Smooth muscle cell (in vitro differentiated cells): ENCODE data around the gene PMIS2. TPM values are rescaled to one million over a fixed set of nuclear protein-coding genes. Genes with fewer than 3 reads are reported as not detected.

Source experiments
- DNase-seq: peaks from one replicate; lab custom pipeline; 2025; ENCODE audit not compliant: unreplicated experiment; lab: John Stamatoyannopoulos, UW
- H2AFZ ChIP-seq: fragments of 200-600 bp; sonication (generic); 2 replicates; pipeline ENCODE4 v1.6.0; 2016; ENCODE audit warnings: antibody characterized with exemption, low read depth, mild to moderate bottlenecking
- H3F3A ChIP-seq: fragments of 200-600 bp; sonication (generic); 2 replicates; pipeline ENCODE4 v1.6.0; 2017; ENCODE audit warnings: antibody characterized with exemption, low read depth
- H3K27ac ChIP-seq: fragments of 200-600 bp; sonication (generic); 2 replicates; pipeline ENCODE4 v1.5.1; 2016; ENCODE audit warnings: low read depth, mild to moderate bottlenecking
- H3K27me3 ChIP-seq: fragments of 200-600 bp; sonication (generic); 2 replicates; pipeline ENCODE4 v1.6.1; 2016; ENCODE audit warnings: low read depth, mild to moderate bottlenecking
- H3K36me3 ChIP-seq: fragments of 200-600 bp; sonication (generic); 2 replicates; pipeline ENCODE4 v1.5.1; 2016; ENCODE audit warnings: low read depth
- H3K4me1 ChIP-seq: fragments of 200-600 bp; sonication (generic); 2 replicates; pipeline ENCODE4 v1.5.1; 2016; ENCODE audit warnings: low read depth
- H3K4me2 ChIP-seq: fragments of 200-600 bp; sonication (generic); 2 replicates; pipeline ENCODE4 v1.6.0; 2016; ENCODE audit warnings: mild to moderate bottlenecking
- H3K4me3 ChIP-seq: fragments of 200-600 bp; sonication (generic); 2 replicates; pipeline ENCODE4 v1.5.1; 2016; ENCODE audit warnings: mild to moderate bottlenecking
- H3K79me2 ChIP-seq: fragments of 200-600 bp; sonication (generic); 2 replicates; pipeline ENCODE4 v1.6.0; 2016; ENCODE audit warnings: low read depth, mild to moderate bottlenecking
- H3K9ac ChIP-seq: fragments of 200-600 bp; sonication (generic); 2 replicates; pipeline ENCODE4 v1.6.0; 2016; ENCODE audit warnings: low read depth
- H3K9me3 ChIP-seq: fragments of 200-600 bp; sonication (generic); replicated peaks from 2 replicates; pipeline ENCODE4 v1.5.1; 2016; ENCODE audit warnings: low read depth
- H4K20me1 ChIP-seq: fragments of 200-600 bp; sonication (generic); 2 replicates; pipeline ENCODE4 v1.6.0; 2016; ENCODE audit warnings: low read depth
- CTCF ChIP-seq: fragments of 200-600 bp; sonication (generic); IDR thresholded peaks from 2 replicates; pipeline ENCODE4 v1.5.1; 2017; ENCODE audit warnings: borderline replicate concordance, mild to moderate bottlenecking, antibody characterized with exemption; ENCODE audit not compliant: insufficient read depth, poor library complexity, severe bottlenecking
- WGBS: methylation state at CpG from one replicate; pipeline ENCODE4 v1.1.7; 2016; ENCODE audit warnings: low lambda C conversion rate; 5-methylcytosine and 5-hydroxymethylcytosine counted together
- polyA plus RNA-seq: library from polyadenylated mRNA; unstranded; fragments of >200 nt; fragmentation: Nextera tagmentation; extraction: Ambion mirVana; gene quantifications from 2 replicates; pipeline ENCODE4 v1.2.1, GENCODE V29; 2016
- total RNA-seq: library from RNA; depleted of rRNA; stranded (reverse); fragments of >200 nt; gene quantifications from 2 replicates; pipeline ENCODE4 v1.2.3, GENCODE V29; 2014

Gene PMIS2
- total and polyA plus RNA-seq, 2 experiments from 2014 or later = not detected

GRCh38 chr19:35633727-35634440 lies 47.9 kb downstream of the PMIS2 start:
- Histone ChIP-seq H3K4me3 (no peak overlapping the region), H3F3A (no peaks in the 10 kb centered on the region), H3K27ac (no peak overlapping the region), H2AFZ (no peak overlapping the region), H3K9me3 (no peaks in the 10 kb centered on the region), H3K79me2 (peaks cover 19% of the 10 kb centered on the region), H3K27me3 (no peaks in the 10 kb centered on the region), H3K4me1 (peaks cover 8% of the 10 kb centered on the region), H3K36me3 (no peaks in the 10 kb centered on the region), H4K20me1 (no peaks in the 10 kb centered on the region), H3K4me2 (no peak overlapping the region), H3K9ac (no peak overlapping the region)
- no peak for DNase-seq
- WGBS = 96% methylated on average over 23 of the region's 29 CpGs
- TF ChIP-seq CTCF = no peak

GRCh38 chr19:35636651-35637050 lies 50.7 kb downstream of the PMIS2 start:
- Histone ChIP-seq H3K36me3 (no peaks in the 10 kb centered on the region), H3K9me3 (no peaks in the 10 kb centered on the region), H3K27ac (no peak overlapping the region), H3K79me2 (peaks cover 3% of the 10 kb centered on the region), H3F3A (peaks cover 9% of the 10 kb centered on the region), H2AFZ (no peak overlapping the region), H3K4me1 (peaks cover 3% of the 10 kb centered on the region), H3K4me2 (no peak overlapping the region), H3K4me3 (no peak overlapping the region), H4K20me1 (no peaks in the 10 kb centered on the region), H3K9ac (no peak overlapping the region), H3K27me3 (no peaks in the 10 kb centered on the region)
- WGBS = 96% methylated on average over 3 of the region's 3 CpGs
- no peak for TF ChIP-seq CTCF
- DNase-seq = no peak

Other genes with a start within 250 kb of the PMIS2 start
- not detected in 2 replicates for gene FFAR1, start 238.3 kb upstream of the PMIS2 start, total RNA-seq
- not detected in 2 replicates for gene FFAR1, start 238.3 kb upstream of the PMIS2 start, polyA plus RNA-seq
- gene FFAR3, start 227.7 kb upstream of the PMIS2 start, total RNA-seq = not detected in 2 replicates
- not detected in 2 replicates for gene FFAR3, start 227.7 kb upstream of the PMIS2 start, polyA plus RNA-seq
- gene GPR42, start 215.1 kb upstream of the PMIS2 start, total RNA-seq = not detected in 2 replicates
- not detected in 2 replicates for gene GPR42, start 215.1 kb upstream of the PMIS2 start, polyA plus RNA-seq
- not detected in 2 replicates for gene FFAR2, start 137.9 kb upstream of the PMIS2 start, total RNA-seq
- gene FFAR2, start 137.9 kb upstream of the PMIS2 start, polyA plus RNA-seq = not detected in 2 replicates
- 203 and 298 TPM in 2 replicates for gene KRTDAP, start 95.7 kb upstream of the PMIS2 start, total RNA-seq
- gene KRTDAP, start 95.7 kb upstream of the PMIS2 start, polyA plus RNA-seq = 41.7 and 68.3 TPM in 2 replicates
- 46.5 and 132 TPM in 2 replicates for gene DMKN, start 72.5 kb upstream of the PMIS2 start, total RNA-seq
- gene DMKN, start 72.5 kb upstream of the PMIS2 start, polyA plus RNA-seq = 31.2 and 75.4 TPM in 2 replicates
- gene SBSN, start 57.9 kb upstream of the PMIS2 start, total RNA-seq = 14.9 and 19.8 TPM in 2 replicates
- gene SBSN, start 57.9 kb upstream of the PMIS2 start, polyA plus RNA-seq = 4.9 and 11.7 TPM in 2 replicates
- not detected in 2 replicates for gene GAPDHS, start 52.7 kb upstream of the PMIS2 start, total RNA-seq
- 0.16 TPM in 1 of 2 replicates, not detected in the other for gene GAPDHS, start 52.7 kb upstream of the PMIS2 start, polyA plus RNA-seq
- gene TMEM147, start 40.5 kb upstream of the PMIS2 start, total RNA-seq = 128 and 168 TPM in 2 replicates
- gene TMEM147, start 40.5 kb upstream of the PMIS2 start, polyA plus RNA-seq = 291 and 293 TPM in 2 replicates
- not detected in 2 replicates for gene ATP4A, start 22.5 kb upstream of the PMIS2 start, total RNA-seq
- not detected in 2 replicates for gene ATP4A, start 22.5 kb upstream of the PMIS2 start, polyA plus RNA-seq
- gene HAUS5, start 26.6 kb downstream of the PMIS2 start, total RNA-seq = 6.3 and 6.4 TPM in 2 replicates
- gene HAUS5, start 26.6 kb downstream of the PMIS2 start, polyA plus RNA-seq = 14.0 and 15.8 TPM in 2 replicates
- 37.2 and 42.4 TPM in 2 replicates for gene RBM42, start 42.9 kb downstream of the PMIS2 start, total RNA-seq
- gene RBM42, start 42.9 kb downstream of the PMIS2 start, polyA plus RNA-seq = 143 and 155 TPM in 2 replicates
- not detected in 2 replicates for gene ETV2, start 55.6 kb downstream of the PMIS2 start, total RNA-seq
- 2.9 and 3.8 TPM in 2 replicates for gene ETV2, start 55.6 kb downstream of the PMIS2 start, polyA plus RNA-seq
- gene COX6B1, start 62.1 kb downstream of the PMIS2 start, total RNA-seq = 521 and 971 TPM in 2 replicates
- gene COX6B1, start 62.1 kb downstream of the PMIS2 start, polyA plus RNA-seq = 622 and 683 TPM in 2 replicates
- gene UPK1A, start 80.3 kb downstream of the PMIS2 start, total RNA-seq = 4.2 TPM in 1 of 2 replicates, not detected in the other
- gene UPK1A, start 80.3 kb downstream of the PMIS2 start, polyA plus RNA-seq = 1.0 TPM in 1 of 2 replicates, not detected in the other
- not detected in 2 replicates for gene ZBTB32, start 118.4 kb downstream of the PMIS2 start, total RNA-seq
- 1.0 and 1.3 TPM in 2 replicates for gene ZBTB32, start 118.4 kb downstream of the PMIS2 start, polyA plus RNA-seq
- gene KMT2B, start 131.8 kb downstream of the PMIS2 start, total RNA-seq = 10.5 and 31.1 TPM in 2 replicates
- 8.8 and 11.2 TPM in 2 replicates for gene KMT2B, start 131.8 kb downstream of the PMIS2 start, polyA plus RNA-seq
- gene IGFLR1, start 156.3 kb downstream of the PMIS2 start, total RNA-seq = 1.2 and 1.7 TPM in 2 replicates
- 1.4 and 6.3 TPM in 2 replicates for gene IGFLR1, start 156.3 kb downstream of the PMIS2 start, polyA plus RNA-seq
- gene U2AF1L4, start 159.2 kb downstream of the PMIS2 start, total RNA-seq = 14.6 and 17.0 TPM in 2 replicates
- gene U2AF1L4, start 159.2 kb downstream of the PMIS2 start, polyA plus RNA-seq = 29.3 and 31.5 TPM in 2 replicates
- gene PSENEN, start 159.5 kb downstream of the PMIS2 start, total RNA-seq = 53.3 and 65.4 TPM in 2 replicates
- 137 and 167 TPM in 2 replicates for gene PSENEN, start 159.5 kb downstream of the PMIS2 start, polyA plus RNA-seq
- 17.8 and 20.3 TPM in 2 replicates for gene LIN37, start 162.4 kb downstream of the PMIS2 start, total RNA-seq
- gene LIN37, start 162.4 kb downstream of the PMIS2 start, polyA plus RNA-seq = 16.4 and 24.2 TPM in 2 replicates
- 19.1 and 20.6 TPM in 2 replicates for gene HSPB6, start 170.9 kb downstream of the PMIS2 start, total RNA-seq
- 173 and 254 TPM in 2 replicates for gene HSPB6, start 170.9 kb downstream of the PMIS2 start, polyA plus RNA-seq
- gene PROSER3, start 172.0 kb downstream of the PMIS2 start, total RNA-seq = 6.1 and 13.7 TPM in 2 replicates
- 24.8 and 32.3 TPM in 2 replicates for gene PROSER3, start 172.0 kb downstream of the PMIS2 start, polyA plus RNA-seq
- gene ARHGAP33, start 189.4 kb downstream of the PMIS2 start, total RNA-seq = 5.3 and 8.2 TPM in 2 replicates
- 5.7 and 14.0 TPM in 2 replicates for gene ARHGAP33, start 189.4 kb downstream of the PMIS2 start, polyA plus RNA-seq
- gene PRODH2, start 226.7 kb downstream of the PMIS2 start, total RNA-seq = not detected in 2 replicates
- gene PRODH2, start 226.7 kb downstream of the PMIS2 start, polyA plus RNA-seq = not detected in 2 replicates